Right lobe of liver (tissue), 6 donors: ENCODE data around the gene C16orf92. TPM values are rescaled to one million over a fixed set of nuclear protein-coding genes. Genes with fewer than 3 reads are reported as not detected.

Experiments
- ATAC-seq, 4 donors: fragments of 200-7000 bp; cut with Tn5 transposase; one replicate each; pipeline ENCODE4 v1.9.1; 2020; ENCODE audit warnings: mild to moderate bottlenecking in 4 of 4, moderate library complexity in 4 of 4
- DNase-seq, 3 donors: peaks; one replicate each; pipeline ENCODE4 v3.0.0-alpha.2; 2020
- H3K27ac ChIP-seq, 3 donors: fragments of 200-600 bp; one replicate each; pipeline ENCODE4 v1.8.0; 2022
- H3K27me3 ChIP-seq, 2 donors: fragments of 200-600 bp; one replicate each; pipeline ENCODE4 v1.8.0; 2022
- H3K36me3 ChIP-seq, 4 donors: fragments of 200-600 bp; sonication (generic) in 1 of 4; one replicate each; pipeline versions ENCODE4 v1.5.1 to v1.8.0; 2017 to 2022; ENCODE audit warnings: control low read depth in 1 of 4
- H3K4me1 ChIP-seq, 4 donors: fragments of 200-600 bp; sonication (generic) in 1 of 4; one replicate each; pipeline versions ENCODE4 v1.5.1 to v1.8.0; 2017 to 2022; ENCODE audit warnings: control low read depth in 1 of 4
- H3K4me3 ChIP-seq, 3 donors: fragments of 200-600 bp; one replicate each; pipeline ENCODE4 v1.8.0; 2022
- H3K9me3 ChIP-seq, 4 donors: fragments of 200-600 bp; sonication (generic) in 1 of 4; one replicate each; pipeline versions ENCODE4 v1.5.1 to v1.8.0; 2017 to 2022; ENCODE audit warnings: control low read depth in 1 of 4
- POLR2A ChIP-seq: fragments of 450-650 bp; IDR thresholded peaks from one replicate; pipeline ENCODE4 v1.6.1; 2017; ENCODE audit warnings: antibody characterized with exemption, mild to moderate bottlenecking
- intact Hi-C, 2 donors: fragments of 100-400 bp; cut with DNase I; formaldehyde crosslinking; loops; one replicate each; pipeline versions ENCODE4 v1.11.2 to v1.14.1; 2022
- total RNA-seq, 6 experiments: library from RNA; depleted of rRNA in 2 of 6; stranded (reverse); fragments of >200 nt in 2 of 6; fragmentation: NEBNext Ultra II Directional in 3 of 6; extraction: Animal tissue kit (Norgen Biotek cat#: 25700) in 3 of 6; gene quantifications; one replicate each; pipeline versions ENCODE4 v1.1.0 to v1.2.4, GENCODE V29; 2016 to 2023
- TF ChIP-seq, protein P1 (sequence below), 4 donors: fragments of 200-600 bp in 3 of 4; fragments of 450-650 bp in 1 of 4; IDR thresholded peaks; one replicate each; pipeline versions ENCODE4 v1.5.1 to v1.8.0; 2016 to 2022; ENCODE audit warnings: antibody characterized with exemption in 4 of 4, mild to moderate bottlenecking in 2 of 4
- donor health status: DM: no; HTN: yes; CAD: no.
- donor health status: DM: no; HTN: no; CAD: no.
- donor health status: DM: no; HTN: no; CAD: no.
- donor health status: DM: no; HTN: yes; CAD: no.
- donor health status: DM: no; HTN: yes; CAD: no.

Gene C16orf92
- total RNA-seq, 6 experiments from 2014 or later, result not detected

DNA sequence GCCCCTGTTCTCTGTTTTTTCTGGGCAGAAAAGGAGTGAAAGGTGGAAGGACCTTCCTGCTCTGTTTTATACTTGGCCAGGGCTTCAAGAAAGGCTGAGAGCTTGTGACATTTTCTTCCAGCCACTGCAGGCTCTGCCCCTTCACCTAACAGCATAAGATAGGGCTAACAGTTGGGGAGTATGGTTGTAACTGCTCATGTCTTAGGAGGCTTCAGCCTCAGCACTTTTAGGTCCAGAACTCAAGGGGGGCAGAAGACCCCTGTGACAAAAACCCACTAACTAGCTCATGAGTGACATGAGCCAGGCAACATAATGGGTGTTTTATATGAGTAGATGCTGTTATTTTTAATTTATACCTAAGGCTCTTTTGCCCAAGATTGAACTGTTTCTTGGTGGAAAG is 47.5 kb downstream of the C16orf92 start:
- no peak for ATAC-seq
- no peaks in the 10 kb centered on the region for H3K27me3 ChIP-seq
- H3K4me1 ChIP-seq, result peaks cover 0 to 44% (median 4%) of the 10 kb centered on the region in 4 donors
- no peak for TF ChIP-seq POLR2A
- TF ChIP-seq, protein P1, sequence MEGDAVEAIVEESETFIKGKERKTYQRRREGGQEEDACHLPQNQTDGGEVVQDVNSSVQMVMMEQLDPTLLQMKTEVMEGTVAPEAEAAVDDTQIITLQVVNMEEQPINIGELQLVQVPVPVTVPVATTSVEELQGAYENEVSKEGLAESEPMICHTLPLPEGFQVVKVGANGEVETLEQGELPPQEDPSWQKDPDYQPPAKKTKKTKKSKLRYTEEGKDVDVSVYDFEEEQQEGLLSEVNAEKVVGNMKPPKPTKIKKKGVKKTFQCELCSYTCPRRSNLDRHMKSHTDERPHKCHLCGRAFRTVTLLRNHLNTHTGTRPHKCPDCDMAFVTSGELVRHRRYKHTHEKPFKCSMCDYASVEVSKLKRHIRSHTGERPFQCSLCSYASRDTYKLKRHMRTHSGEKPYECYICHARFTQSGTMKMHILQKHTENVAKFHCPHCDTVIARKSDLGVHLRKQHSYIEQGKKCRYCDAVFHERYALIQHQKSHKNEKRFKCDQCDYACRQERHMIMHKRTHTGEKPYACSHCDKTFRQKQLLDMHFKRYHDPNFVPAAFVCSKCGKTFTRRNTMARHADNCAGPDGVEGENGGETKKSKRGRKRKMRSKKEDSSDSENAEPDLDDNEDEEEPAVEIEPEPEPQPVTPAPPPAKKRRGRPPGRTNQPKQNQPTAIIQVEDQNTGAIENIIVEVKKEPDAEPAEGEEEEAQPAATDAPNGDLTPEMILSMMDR (IDR thresholded peaks at IDR 0.05), result no peak
- H3K9me3 ChIP-seq, result no peaks in the 10 kb centered on the region
- no peak overlapping the region for H3K4me3 ChIP-seq
- DNase-seq, result no peak
- intact Hi-C loops, result no loop called here
- H3K36me3 ChIP-seq, result peaks cover 15 to 53% (median 31%) of the 10 kb centered on the region in 4 donors
- H3K27ac ChIP-seq, result no peak overlapping the region

Other genes starting within 250 kb of the C16orf92 start
- 1 to 10 TPM in 4 of 6 experiments, under 1 TPM in 2; 0.06 to 3.1 (median 1.1) TPM for gene ZG16, start 244.9 kb upstream of the C16orf92 start, total RNA-seq
- gene KIF22, start 232.4 kb upstream of the C16orf92 start, total RNA-seq, result 10 to 100 TPM in 5 of 6 experiments, 1 to 10 TPM in 1; 9.8 to 27.1 (median 24.7) TPM
- gene MAZ, start 216.7 kb upstream of the C16orf92 start, total RNA-seq, result 100 to 1,000 TPM in 1 of 6 experiments, 10 to 100 TPM in 5; 42.9 to 106 (median 60.7) TPM
- gene PRRT2, start 211.0 kb upstream of the C16orf92 start, total RNA-seq, result under 1 TPM in 4 of 6 experiments, not detected in 2; 0.15 to 0.98 (median 0.51) TPM
- 10 to 100 TPM in 5 of 6 experiments, 1 to 10 TPM in 1; 8.5 to 26.1 (median 11.5) TPM for gene PAGR1, start 207.0 kb upstream of the C16orf92 start, total RNA-seq
- gene MVP, start 202.7 kb upstream of the C16orf92 start, total RNA-seq, result 100 to 1,000 TPM in 2 of 6 experiments, 10 to 100 TPM in 4; 37.4 to 112 (median 77.8) TPM
- gene CDIPT, start 160.0 kb upstream of the C16orf92 start, total RNA-seq, result 10 to 100 TPM; 35.1 to 96.6 (median 58.2) TPM
- gene SEZ6L2, start 123.6 kb upstream of the C16orf92 start, total RNA-seq, result under 1 TPM; 0.15 to 0.56 (median 0.32) TPM
- gene ASPHD1, start 122.7 kb upstream of the C16orf92 start, total RNA-seq, result under 1 TPM in 2 of 6 experiments, not detected in 4; 0.38 to 0.50 TPM
- gene KCTD13, start 97.0 kb upstream of the C16orf92 start, total RNA-seq, result 10 to 100 TPM in 1 of 6 experiments, 1 to 10 TPM in 5; 5.4 to 13.5 (median 7.2) TPM
- 10 to 100 TPM; 49.9 to 75.9 (median 57.1) TPM for gene TMEM219, start 61.1 kb upstream of the C16orf92 start, total RNA-seq
- gene TAOK2, start 49.3 kb upstream of the C16orf92 start, total RNA-seq, result 10 to 100 TPM; 15.8 to 19.6 (median 17.2) TPM
- 10 to 100 TPM in 2 of 6 experiments, 1 to 10 TPM in 4; 5.2 to 12.9 (median 9.0) TPM for gene HIRIP3, start 27.6 kb upstream of the C16orf92 start, total RNA-seq
- 10 to 100 TPM; 22.3 to 45.8 (median 33.2) TPM for gene INO80E, start 27.0 kb upstream of the C16orf92 start, total RNA-seq
- gene DOC2A, start 12.2 kb upstream of the C16orf92 start, total RNA-seq, result under 1 TPM in 3 of 6 experiments, not detected in 3; 0.16 to 0.66 (median 0.33) TPM
- not detected for gene TLCD3B, start 8.1 kb downstream of the C16orf92 start, total RNA-seq
- gene ALDOA, start 42.6 kb downstream of the C16orf92 start, total RNA-seq, result 100 to 1,000 TPM; 113 to 580 (median 345) TPM
- gene PPP4C, start 52.8 kb downstream of the C16orf92 start, total RNA-seq, result 10 to 100 TPM; 43.1 to 59.7 (median 47.0) TPM
- gene TBX6, start 68.7 kb downstream of the C16orf92 start, total RNA-seq, result under 1 TPM; 0.37 to 0.68 (median 0.42) TPM
- gene YPEL3, start 73.0 kb downstream of the C16orf92 start, total RNA-seq, result 10 to 100 TPM; 13.5 to 46.5 (median 21.9) TPM
- gene GDPD3, start 90.3 kb downstream of the C16orf92 start, total RNA-seq, result 1 to 10 TPM in 4 of 6 experiments, under 1 TPM in 1, not detected in 1; 0.19 to 2.3 (median 2.3) TPM
- gene MAPK3, start 100.0 kb downstream of the C16orf92 start, total RNA-seq, result 10 to 100 TPM in 5 of 6 experiments, 1 to 10 TPM in 1; 7.4 to 24.1 (median 16.0) TPM
- gene CORO1A, start 160.4 kb downstream of the C16orf92 start, total RNA-seq, result 10 to 100 TPM in 1 of 6 experiments, 1 to 10 TPM in 5; 7.0 to 15.2 (median 7.9) TPM
- gene BOLA2B, start 170.5 kb downstream of the C16orf92 start, total RNA-seq, result 100 to 1,000 TPM in 1 of 6 experiments, 10 to 100 TPM in 5; 22.9 to 139 (median 25.6) TPM
- 10 to 100 TPM; 15.5 to 83.2 (median 36.4) TPM for gene SLX1A, start 170.7 kb downstream of the C16orf92 start, total RNA-seq
- gene SULT1A3, start 176.1 kb downstream of the C16orf92 start, total RNA-seq, result 10 to 100 TPM in 5 of 6 experiments, 1 to 10 TPM in 1; 8.5 to 29.0 (median 11.9) TPM
- 10 to 100 TPM in 1 of 6 experiments, 1 to 10 TPM in 4, under 1 TPM in 1; 0.99 to 11.2 (median 6.7) TPM for gene NPIPB13, start 225.3 kb downstream of the C16orf92 start, total RNA-seq